ENCODE measurements around the gene LKAAEAR1. TPM values are rescaled to one million over a fixed set of nuclear protein-coding genes. Genes with fewer than 3 reads are reported as not detected.

LKAAEAR1 gene
- total RNA-seq, 5 donors from 2014 or later (not counting 1 experiment from before 2014, with no cell fraction given): 0.30 to 0.86 (median 0.35) TPM; not detected in 2

DNA sequence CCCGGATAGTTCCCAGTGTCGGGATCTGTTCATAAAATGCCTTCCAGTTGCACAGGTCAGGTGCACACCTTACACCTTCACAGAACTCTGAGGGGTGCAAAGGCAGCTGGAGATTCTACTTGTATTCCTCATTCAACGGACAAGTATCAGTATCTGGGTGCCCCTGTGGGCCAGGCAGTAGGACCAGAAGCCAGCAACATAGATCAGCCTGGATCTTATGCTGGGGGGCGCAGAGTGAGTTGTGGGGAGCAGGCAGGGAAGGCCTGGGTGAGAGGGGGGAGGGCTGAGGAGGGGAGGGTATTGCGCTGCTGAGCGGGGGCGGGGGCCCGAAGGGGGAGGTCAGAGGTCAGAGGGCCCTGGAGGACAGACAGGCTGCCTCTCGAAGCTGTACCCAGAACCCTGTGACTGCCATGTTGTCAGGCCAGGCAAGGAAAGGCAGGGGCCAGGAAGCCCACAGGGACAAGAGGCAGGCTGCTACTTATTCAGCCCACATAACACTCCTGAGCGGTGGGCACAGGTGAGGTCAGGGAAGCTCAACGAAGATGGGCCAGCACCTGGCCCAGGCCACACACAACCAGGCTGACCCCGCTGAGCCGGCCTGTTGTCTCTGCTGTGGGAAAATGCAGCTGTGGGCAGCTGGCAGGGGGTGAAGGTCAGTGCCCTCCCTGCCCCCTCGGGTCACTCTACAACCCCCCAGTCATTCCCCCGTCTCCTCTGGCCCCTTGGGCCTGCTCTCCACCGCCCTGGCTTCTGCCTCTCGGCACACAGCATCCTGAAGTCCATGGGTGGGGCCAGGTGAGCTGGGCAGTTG is 3.2 kb downstream of the LKAAEAR1 start:
- Mint-ChIP-seq H3K4me3 (peak overlapping the region; percentile 74 to 79 (median 78)), H3K4me1 (peaks cover 44 to 50% (median 44%) of the 10 kb centered on the region in 3 donors), H3K36me3 (no peaks in the 10 kb centered on the region), H3K27ac (peak overlapping the region; percentile 86 to 89), H3K9me3 (no peaks in the 10 kb centered on the region), H3K27me3 (peaks cover 0 to 6% of the 10 kb centered on the region in 2 donors)
- Histone ChIP-seq H3K27me3 (replicated peaks in 1 of 2; ENCODE audit: control insufficient read depth in 2 of 2, extremely low read depth in 1 of 2, insufficient read depth in 2 of 2, low read length in 1 of 2) (peaks cover 0 to 22% of the 10 kb centered on the region in 2 experiments), H3K4me3 (ENCODE audit: control insufficient read depth in 1 of 2, extremely low read depth in 1 of 2, low read length in 1 of 2) (peak overlapping the region in 1 of 2 donors; percentile 44), H3K36me3 (ENCODE audit: control insufficient read depth in 2 of 2, extremely low read depth in 1 of 2, insufficient read depth in 1 of 2, low read length in 1 of 2) (peaks cover 0 to 7% of the 10 kb centered on the region in 2 donors), H3K4me1 (ENCODE audit: control insufficient read depth in 1 of 2, extremely low read depth in 1 of 2, insufficient read depth in 2 of 2, low read length in 2 of 2) (peaks cover 28 to 77% of the 10 kb centered on the region in 2 experiments), H3K27ac (ENCODE audit: low read length) (peak overlapping the region; percentile 83), H3K9me3 (no peaks in the 10 kb centered on the region)
- POLR2A ChIA-PET: no interaction called here
- CTCF ChIA-PET: no interaction called here
- ATAC-seq (replicated peaks in 1 of 4) (no peak), DNase-seq (peak in 1 of 35 experiments; percentile 30)
- WGBS (ENCODE audit: insufficient coverage): 92% methylated on average over 7 of the region's 17 CpGs

DNA sequence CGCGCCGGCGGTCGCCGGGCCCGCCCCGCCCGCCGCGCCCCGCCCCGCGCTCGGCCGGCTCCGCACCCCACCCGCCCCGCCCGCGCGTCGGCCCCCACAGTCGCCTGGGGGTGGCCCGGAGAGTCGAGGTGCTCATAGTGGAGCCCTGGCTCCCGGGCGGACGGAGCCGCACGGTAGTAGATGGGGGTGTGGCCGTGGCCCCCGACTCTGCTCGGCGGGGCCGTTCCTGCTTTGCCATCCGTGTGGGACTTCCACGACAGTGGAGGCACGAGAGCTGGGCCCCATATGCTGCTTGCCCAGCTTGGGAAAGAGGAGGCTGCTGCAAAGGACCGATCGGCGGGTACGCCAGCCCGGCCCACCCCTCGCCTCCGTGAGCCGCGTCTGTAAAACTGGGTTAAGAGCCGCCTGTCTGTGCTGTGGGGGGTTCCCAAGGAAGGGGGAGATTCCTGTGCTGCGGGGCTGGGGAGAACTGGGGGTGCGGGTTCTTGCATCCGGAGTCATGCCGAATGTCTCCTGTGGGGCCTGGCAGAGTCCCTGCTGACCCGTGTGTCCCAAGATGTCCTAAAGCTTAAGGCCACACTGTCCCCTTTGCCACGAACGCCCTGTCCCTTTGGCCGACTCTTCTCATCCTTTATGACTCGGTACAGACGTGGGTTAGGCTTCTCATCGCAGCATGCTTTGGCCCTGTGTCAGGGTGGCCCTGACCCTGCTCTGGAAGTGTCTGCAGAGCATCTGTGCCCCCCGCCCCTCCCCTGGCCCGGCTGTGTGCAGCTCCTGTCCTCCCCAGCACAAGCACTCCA is 4.0 kb downstream of the LKAAEAR1 start, which contains the start of gene OPRL1:
Gene OPRL1, plus strand, starts transcription at position 70 of the 800 bp plus-strand sequence. CDS start 12,639 bp downstream, outside the sequence.
- peak in 31 of 35 experiments; percentile 31 to 82 (median 54) for DNase-seq
- Mint-ChIP-seq H3K27me3 (peaks cover 0 to 5% of the 10 kb centered on the region in 2 donors), H3K36me3 (peaks cover 3% of the 10 kb centered on the region), H3K27ac (peak within 1 kb of the TSS; percentile 89 to 94), H3K9me3 (no peaks in the 10 kb centered on the region), H3K4me1 (peaks cover 44 to 51% (median 49%) of the 10 kb centered on the region in 3 donors), H3K4me3 (peak within 1 kb of the TSS; percentile 83 to 91 (median 88))
- WGBS (ENCODE audit: insufficient coverage): 11% methylated on average over 60 of the region's 62 CpGs
- Histone ChIP-seq H3K27me3 (replicated peaks in 1 of 2; ENCODE audit: control insufficient read depth in 2 of 2, extremely low read depth in 1 of 2, insufficient read depth in 2 of 2, low read length in 1 of 2) (peaks cover 0 to 18% of the 10 kb centered on the region in 2 experiments), H3K4me3 (ENCODE audit: control insufficient read depth in 1 of 2, extremely low read depth in 1 of 2, low read length in 1 of 2) (peak within 1 kb of the TSS; percentile 90 to 97), H3K4me1 (ENCODE audit: control insufficient read depth in 1 of 2, extremely low read depth in 1 of 2, insufficient read depth in 2 of 2, low read length in 2 of 2) (peaks cover 28 to 78% of the 10 kb centered on the region in 2 experiments), H3K36me3 (ENCODE audit: control insufficient read depth in 2 of 2, extremely low read depth in 1 of 2, insufficient read depth in 1 of 2, low read length in 1 of 2) (peaks cover 0 to 11% of the 10 kb centered on the region in 2 donors), H3K27ac (ENCODE audit: low read length) (peak within 1 kb of the TSS; percentile 83), H3K9me3 (no peaks in the 10 kb centered on the region)
- ATAC-seq (replicated peaks in 1 of 4): peak; percentile 38 to 67 (median 44)
- POLR2A ChIA-PET: interaction anchor here in 1 of 2 donors (0.5 kb wide), 1 partner anchor 560 kb away, joined by 5 read pairs; no protein-coding TSS in a partner anchor
- CTCF ChIA-PET: no interaction called here

DNA sequence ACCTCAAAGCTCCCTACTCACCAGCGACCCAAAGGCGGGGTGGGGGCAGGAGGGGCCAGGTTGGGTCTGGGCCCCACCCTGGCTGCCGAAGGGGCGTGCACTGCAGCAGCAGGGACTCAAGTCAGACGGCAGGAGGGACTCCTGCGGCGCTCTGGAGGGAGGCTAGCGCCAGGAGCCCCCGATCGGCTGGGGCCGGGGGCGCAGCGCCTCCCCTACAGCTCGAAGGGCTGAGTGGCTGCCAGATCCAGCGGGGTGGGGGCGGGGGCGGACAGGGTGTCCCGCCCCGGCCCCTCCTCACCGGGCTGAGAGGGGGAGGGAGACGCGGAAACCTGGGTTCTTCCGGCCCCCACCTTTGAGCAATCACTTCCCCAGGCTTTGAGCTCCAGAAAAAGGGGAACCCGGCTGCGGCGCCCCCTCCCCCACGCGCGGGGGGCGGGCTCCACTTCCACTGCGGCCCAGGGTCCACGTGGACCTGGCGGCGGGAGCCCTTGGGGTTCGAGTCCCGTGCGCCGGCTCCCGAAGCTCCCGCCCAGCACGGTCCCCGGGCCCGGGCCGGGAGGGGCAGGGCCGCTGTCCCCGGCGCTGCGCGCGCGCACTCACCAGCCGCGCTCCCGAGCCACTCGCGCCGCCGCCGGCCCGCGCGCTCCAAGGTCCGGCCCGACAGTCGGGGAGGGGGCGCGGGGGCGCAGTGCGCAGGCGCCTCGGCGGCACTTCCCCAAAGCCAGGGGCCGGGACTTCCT is 4.8 kb downstream of the LKAAEAR1 start, which contains the start of gene RGS19:
Gene RGS19, minus strand, starts transcription at position 246 of the 740 bp plus-strand sequence. CDS start 2,632 bp downstream, outside the sequence.
- Histone ChIP-seq H3K9me3 (no peaks in the 10 kb centered on the region), H3K36me3 (ENCODE audit: control insufficient read depth in 2 of 2, extremely low read depth in 1 of 2, insufficient read depth in 1 of 2, low read length in 1 of 2) (peaks cover 0 to 17% of the 10 kb centered on the region in 2 donors), H3K27ac (ENCODE audit: low read length) (peak within 1 kb of the TSS; percentile 83), H3K4me1 (ENCODE audit: control insufficient read depth in 1 of 2, extremely low read depth in 1 of 2, insufficient read depth in 2 of 2, low read length in 2 of 2) (peaks cover 27 to 73% of the 10 kb centered on the region in 2 experiments), H3K4me3 (ENCODE audit: control insufficient read depth in 1 of 2, extremely low read depth in 1 of 2, low read length in 1 of 2) (peak within 1 kb of the TSS; percentile 90 to 97), H3K27me3 (replicated peaks in 1 of 2; ENCODE audit: control insufficient read depth in 2 of 2, extremely low read depth in 1 of 2, insufficient read depth in 2 of 2, low read length in 1 of 2) (peaks cover 0 to 11% of the 10 kb centered on the region in 2 experiments)
- H3K9me3 Mint-ChIP-seq: no peaks in the 10 kb centered on the region
- ChIA-PET CTCF (no interaction called here), POLR2A (interaction anchor here in 1 of 2 donors (0.5 kb wide), 1 partner anchor 559 kb away, joined by 5 read pairs; no protein-coding TSS in a partner anchor)
- H3K27ac Mint-ChIP-seq: peak within 1 kb of the TSS; percentile 89 to 94
- DNase-seq: peak; percentile 44 to 78 (median 62)
- H3K36me3 Mint-ChIP-seq: peaks cover 3% of the 10 kb centered on the region
- H3K27me3 Mint-ChIP-seq: peaks cover 0 to 3% of the 10 kb centered on the region in 2 donors
- H3K4me1 Mint-ChIP-seq: peaks cover 43 to 50% (median 46%) of the 10 kb centered on the region in 3 donors
- ATAC-seq (replicated peaks in 1 of 4): peak; percentile 37 to 54 (median 46)
- peak within 1 kb of the TSS; percentile 83 to 91 (median 88) for H3K4me3 Mint-ChIP-seq
- under 1% methylated on average over 67 of the region's 73 CpGs for WGBS (ENCODE audit: insufficient coverage)

DNA sequence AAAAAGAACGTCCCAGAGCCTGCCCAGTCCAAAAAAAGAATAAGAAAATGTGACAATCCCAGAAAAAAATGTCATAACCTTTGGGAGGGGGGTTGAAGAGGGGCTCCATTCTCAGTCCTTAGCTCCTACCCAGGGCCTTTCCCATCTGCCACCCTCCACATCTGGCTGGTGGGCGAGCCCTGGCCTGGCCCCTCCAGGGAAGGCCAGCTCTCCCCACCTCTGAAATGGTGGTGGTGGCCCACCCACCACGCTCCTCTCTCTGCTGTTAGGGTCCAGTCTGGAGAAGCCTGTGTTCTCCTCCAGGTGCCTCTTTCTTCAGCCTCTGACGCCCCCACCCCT is 5.3 kb downstream of the LKAAEAR1 start:
- no peak for ATAC-seq (replicated peaks in 1 of 4)
- no peaks in the 10 kb centered on the region for H3K9me3 ChIP-seq
- Mint-ChIP-seq H3K4me3 (peak overlapping the region; percentile 83 to 91 (median 88)), H3K27ac (peak overlapping the region; percentile 89 to 94), H3K27me3 (no peaks in the 10 kb centered on the region), H3K9me3 (no peaks in the 10 kb centered on the region), H3K36me3 (peaks cover 3% of the 10 kb centered on the region), H3K4me1 (peaks cover 40 to 46% (median 43%) of the 10 kb centered on the region in 3 donors)
- peaks cover 0 to 7% of the 10 kb centered on the region in 2 experiments for H3K27me3 ChIP-seq (replicated peaks in 1 of 2; ENCODE audit: control insufficient read depth in 2 of 2, extremely low read depth in 1 of 2, insufficient read depth in 2 of 2, low read length in 1 of 2)
- peak overlapping the region; percentile 76 for H3K27ac ChIP-seq (ENCODE audit: low read length)
- peak overlapping the region; percentile 90 to 97 for H3K4me3 ChIP-seq (ENCODE audit: control insufficient read depth in 1 of 2, extremely low read depth in 1 of 2, low read length in 1 of 2)
- H3K36me3 ChIP-seq (ENCODE audit: control insufficient read depth in 2 of 2, extremely low read depth in 1 of 2, insufficient read depth in 1 of 2, low read length in 1 of 2): peaks cover 0 to 21% of the 10 kb centered on the region in 2 donors
- ChIA-PET POLR2A (no interaction called here), CTCF (no interaction called here)
- peaks cover 25 to 69% of the 10 kb centered on the region in 2 experiments for H3K4me1 ChIP-seq (ENCODE audit: control insufficient read depth in 1 of 2, extremely low read depth in 1 of 2, insufficient read depth in 2 of 2, low read length in 2 of 2)
- 0% methylated on average over 2 of the region's 4 CpGs for WGBS (ENCODE audit: insufficient coverage)
- no peak for DNase-seq

DNA sequence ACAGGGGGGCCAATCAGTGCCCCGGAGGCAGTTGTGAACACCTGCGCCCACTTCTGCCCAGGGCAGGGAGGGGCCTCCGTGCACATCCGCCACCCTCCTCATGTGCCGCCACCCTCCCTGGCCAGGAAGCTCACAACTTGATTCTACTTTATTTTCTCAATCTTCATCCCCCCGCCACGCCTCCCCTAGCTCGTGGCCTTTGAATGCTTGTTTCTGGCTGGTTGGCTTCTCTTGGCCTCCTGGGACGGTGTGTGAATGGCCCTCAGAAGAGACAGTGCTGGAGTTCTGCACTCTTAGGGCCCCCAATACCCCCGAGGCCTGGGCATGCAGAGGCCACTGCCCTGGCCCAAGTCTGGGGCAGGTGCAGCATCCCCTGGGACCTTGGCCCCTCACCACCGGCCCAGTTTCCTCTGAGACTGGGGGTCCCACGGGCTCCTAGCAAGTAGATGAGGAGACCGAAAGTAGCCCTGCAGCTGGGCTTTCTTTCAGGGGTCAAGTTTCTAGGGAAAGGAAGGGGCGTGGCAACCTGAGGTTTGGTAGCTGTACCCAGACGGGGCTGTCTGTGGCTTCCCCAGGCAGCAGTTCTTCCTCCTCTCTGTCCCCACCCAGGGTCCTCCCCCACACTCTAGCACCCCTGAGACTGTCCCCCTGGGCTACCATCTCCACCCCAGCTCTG is 6.2 kb downstream of the LKAAEAR1 start:
- 0% methylated on average over 10 of the region's 15 CpGs for WGBS (ENCODE audit: insufficient coverage)
- peaks cover 37 to 42% (median 40%) of the 10 kb centered on the region in 3 donors for H3K4me1 Mint-ChIP-seq

More for the DNA sequence above, 6.2 kb downstream of the LKAAEAR1 start:
- Histone ChIP-seq H3K4me3 (ENCODE audit: control insufficient read depth in 1 of 2, extremely low read depth in 1 of 2, low read length in 1 of 2) (peak overlapping the region; percentile 90 to 97), H3K27me3 (replicated peaks in 1 of 2; ENCODE audit: control insufficient read depth in 2 of 2, extremely low read depth in 1 of 2, insufficient read depth in 2 of 2, low read length in 1 of 2) (peaks cover 0 to 3% of the 10 kb centered on the region in 2 experiments), H3K9me3 (no peaks in the 10 kb centered on the region), H3K36me3 (ENCODE audit: control insufficient read depth in 2 of 2, extremely low read depth in 1 of 2, insufficient read depth in 1 of 2, low read length in 1 of 2) (peaks cover 3 to 30% of the 10 kb centered on the region in 2 donors), H3K4me1 (ENCODE audit: control insufficient read depth in 1 of 2, extremely low read depth in 1 of 2, insufficient read depth in 2 of 2, low read length in 2 of 2) (peaks cover 23 to 65% of the 10 kb centered on the region in 2 experiments), H3K27ac (ENCODE audit: low read length) (peak overlapping the region; percentile 76)
- Mint-ChIP-seq H3K36me3 (peaks cover 3% of the 10 kb centered on the region), H3K27ac (peak overlapping the region; percentile 89 to 94), H3K27me3 (no peaks in the 10 kb centered on the region), H3K4me3 (peak overlapping the region; percentile 83 to 91 (median 88)), H3K9me3 (no peaks in the 10 kb centered on the region)
- POLR2A ChIA-PET: no interaction called here
- DNase-seq (peak; percentile 53 to 80 (median 70)), ATAC-seq (replicated peaks in 1 of 4) (peak; percentile 62 to 71 (median 68))
- CTCF ChIA-PET: interaction anchor here in 1 of 2 donors (0.6 kb wide), 1 partner anchor 176 kb away, joined by 4 read pairs; no protein-coding TSS in a partner anchor
